Uterus (tissue), 2 donors: ENCODE measurements around the gene SLC16A3.

Experiments used
- POLR2A ChIP-seq, 2 donors: fragments of 450-650 bp; IDR thresholded peaks; one replicate each; pipeline ENCODE4 v1.6.1; 2016; ENCODE audit warnings: antibody characterized with exemption in 2 of 2, mild to moderate bottlenecking in 1 of 2, moderate library complexity in 1 of 2
- TF ChIP-seq, protein P1 (sequence below), 4 experiments: fragments of 200-600 bp in 2 of 4; fragments of 450-650 bp in 2 of 4; sonication (generic) in 2 of 4; IDR thresholded peaks; one replicate each; pipeline ENCODE4 v1.5.1; 2016 to 2019; ENCODE audit warnings: antibody characterized with exemption in 4 of 4, mild to moderate bottlenecking in 2 of 4, moderate library complexity in 1 of 4

DNA sequence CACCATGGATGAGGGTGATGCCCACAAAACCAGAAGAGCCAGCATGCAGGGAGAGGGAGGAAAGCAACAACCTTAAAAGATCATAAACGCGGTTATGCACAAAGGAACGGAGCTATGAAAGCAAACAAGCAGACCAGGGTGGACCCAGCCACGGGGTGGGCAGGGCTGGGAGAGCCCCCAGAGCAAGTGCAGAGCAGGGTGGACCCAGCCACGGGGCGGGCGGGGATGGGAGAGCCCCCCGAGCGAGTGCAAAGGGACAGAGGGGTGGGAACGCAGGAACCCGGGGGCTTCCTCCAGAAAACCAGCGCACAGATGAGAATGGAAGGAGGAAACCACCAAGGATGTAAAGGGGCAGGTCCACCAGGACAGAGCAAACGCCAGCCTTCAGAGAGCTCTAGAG, 49.4 kb upstream of the SLC16A3 start:
- TF ChIP-seq POLR2A (IDR thresholded peaks at IDR 0.05): no peak
- TF ChIP-seq, protein P1, sequence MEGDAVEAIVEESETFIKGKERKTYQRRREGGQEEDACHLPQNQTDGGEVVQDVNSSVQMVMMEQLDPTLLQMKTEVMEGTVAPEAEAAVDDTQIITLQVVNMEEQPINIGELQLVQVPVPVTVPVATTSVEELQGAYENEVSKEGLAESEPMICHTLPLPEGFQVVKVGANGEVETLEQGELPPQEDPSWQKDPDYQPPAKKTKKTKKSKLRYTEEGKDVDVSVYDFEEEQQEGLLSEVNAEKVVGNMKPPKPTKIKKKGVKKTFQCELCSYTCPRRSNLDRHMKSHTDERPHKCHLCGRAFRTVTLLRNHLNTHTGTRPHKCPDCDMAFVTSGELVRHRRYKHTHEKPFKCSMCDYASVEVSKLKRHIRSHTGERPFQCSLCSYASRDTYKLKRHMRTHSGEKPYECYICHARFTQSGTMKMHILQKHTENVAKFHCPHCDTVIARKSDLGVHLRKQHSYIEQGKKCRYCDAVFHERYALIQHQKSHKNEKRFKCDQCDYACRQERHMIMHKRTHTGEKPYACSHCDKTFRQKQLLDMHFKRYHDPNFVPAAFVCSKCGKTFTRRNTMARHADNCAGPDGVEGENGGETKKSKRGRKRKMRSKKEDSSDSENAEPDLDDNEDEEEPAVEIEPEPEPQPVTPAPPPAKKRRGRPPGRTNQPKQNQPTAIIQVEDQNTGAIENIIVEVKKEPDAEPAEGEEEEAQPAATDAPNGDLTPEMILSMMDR (IDR thresholded peaks at IDR 0.05): no peak
